SW480 (cell line): ENCODE measurements around the gene MTHFD1L.
"Not testable (repeated sequence)": the region's sequence is repeated elsewhere in the genome, so short reads cannot be mapped to it uniquely, and the experiment has no call there.

Experiments
- DNase-seq: peaks from one replicate; pipeline ENCODE4 v3.0.0-alpha.2; 2016; ENCODE audit warnings: low spot score

MTHFD1L gene

GRCh38 chr6:151069641-151070040, 204.1 kb downstream of the MTHFD1L start:
- no peak for DNase-seq

DNA sequence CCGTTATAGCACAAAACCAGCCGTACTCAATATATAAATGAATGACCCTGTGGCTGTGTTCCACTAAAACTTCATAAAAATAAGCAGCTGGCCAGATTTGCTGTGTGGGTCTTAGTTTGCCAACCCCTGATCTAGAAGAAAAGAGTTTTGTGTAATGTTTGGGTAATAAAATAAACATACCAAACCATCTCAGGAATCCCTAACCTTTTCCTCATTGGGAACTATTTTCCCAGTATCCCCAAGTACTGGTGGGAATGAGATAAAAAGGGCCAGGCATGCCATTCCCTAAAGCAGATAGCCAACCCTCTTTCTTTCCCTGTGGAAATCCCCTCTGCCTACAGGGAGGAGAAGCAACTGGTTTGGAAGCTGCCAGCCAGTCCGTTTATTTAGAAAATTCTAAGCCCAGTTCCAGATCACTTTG, 205.1 kb downstream of the MTHFD1L start:
- no peak for DNase-seq

DNA sequence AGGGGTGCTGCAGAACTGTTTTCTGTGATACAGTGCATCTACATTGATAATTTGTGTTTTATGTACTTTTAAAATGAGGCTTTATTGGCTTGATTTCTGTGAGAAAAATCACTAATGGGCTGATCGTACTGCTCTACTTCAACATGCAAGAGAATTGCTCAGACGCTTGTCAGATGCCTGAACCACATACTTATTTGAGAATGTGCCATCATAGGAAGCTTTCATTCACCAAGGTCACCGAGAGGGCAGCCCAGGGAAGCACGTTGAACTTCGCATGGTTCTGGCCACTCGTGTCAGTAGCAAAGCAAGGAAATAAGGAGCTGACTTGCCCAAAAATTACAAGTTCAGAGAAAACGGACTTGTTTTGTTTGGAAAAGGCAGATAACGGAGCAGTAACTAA, 205.8 kb downstream of the MTHFD1L start:
- no peak for DNase-seq

DNA sequence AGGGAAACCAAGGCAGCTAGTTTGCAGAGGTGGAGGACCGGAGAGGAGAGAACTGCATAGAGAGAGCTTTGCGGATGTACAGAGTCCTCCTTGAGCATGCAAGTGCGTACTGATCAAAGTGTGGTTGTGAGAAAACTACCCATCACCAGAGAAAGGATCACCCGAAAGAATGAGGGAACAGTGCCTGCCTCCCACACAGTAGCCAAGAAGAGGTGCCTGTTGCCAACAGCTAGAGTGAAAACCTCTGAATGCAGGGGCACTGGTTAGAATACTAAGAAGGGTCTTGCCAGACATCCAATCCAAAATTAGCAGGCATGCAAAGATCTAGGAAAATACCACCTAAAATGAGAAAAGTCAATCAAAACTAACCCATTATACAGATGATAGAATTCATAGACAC, 207.6 kb downstream of the MTHFD1L start:
- no peak for DNase-seq

GRCh38 chr6:151073701-151074100, 208.2 kb downstream of the MTHFD1L start:
- no peak for DNase-seq

DNA sequence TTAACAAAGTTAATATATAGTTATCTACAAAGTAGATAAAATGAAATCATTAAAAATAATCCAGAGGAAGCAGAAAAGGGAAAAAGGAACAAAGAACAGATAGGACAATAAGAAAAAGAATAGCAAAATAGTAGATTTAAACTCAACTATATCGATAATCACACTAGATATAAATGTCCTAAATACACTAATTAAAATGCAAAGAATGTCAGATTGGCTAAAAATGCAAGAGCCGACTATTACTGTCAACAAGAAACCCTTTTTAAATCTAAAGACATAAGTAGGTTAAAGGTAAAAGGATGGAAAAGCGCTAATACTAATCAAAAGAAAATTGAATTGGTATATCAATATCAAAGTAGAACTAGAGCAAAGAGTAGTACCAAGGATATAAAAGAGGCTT, 209.5 kb downstream of the MTHFD1L start:
- no peak for DNase-seq

DNA sequence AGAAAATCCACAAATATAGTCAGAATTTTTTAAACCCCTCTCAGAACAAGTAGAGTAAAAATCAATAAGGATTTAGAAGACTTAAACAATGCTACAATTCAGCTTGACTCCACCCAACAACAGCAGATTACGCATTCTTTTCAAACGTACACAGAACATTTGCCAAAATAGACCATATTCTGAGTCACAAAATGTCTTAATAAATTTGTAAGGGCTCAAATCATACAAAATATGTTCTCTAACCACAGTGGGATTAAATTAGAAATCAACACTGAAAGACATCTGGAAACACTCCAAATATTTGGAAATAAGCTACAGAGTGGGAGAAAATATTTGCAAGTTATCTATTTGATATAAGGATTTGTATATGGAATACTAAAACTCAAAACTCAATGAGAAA, 210.0 kb downstream of the MTHFD1L start:
- no peak for DNase-seq

- DNase-seq = no peak
Observed at GRCh38 chr6:151075930-151076555, 210.5 kb downstream of the MTHFD1L start.

- no peak for DNase-seq
Observed at GRCh38 chr6:151078655-151079054, 213.2 kb downstream of the MTHFD1L start.

DNA sequence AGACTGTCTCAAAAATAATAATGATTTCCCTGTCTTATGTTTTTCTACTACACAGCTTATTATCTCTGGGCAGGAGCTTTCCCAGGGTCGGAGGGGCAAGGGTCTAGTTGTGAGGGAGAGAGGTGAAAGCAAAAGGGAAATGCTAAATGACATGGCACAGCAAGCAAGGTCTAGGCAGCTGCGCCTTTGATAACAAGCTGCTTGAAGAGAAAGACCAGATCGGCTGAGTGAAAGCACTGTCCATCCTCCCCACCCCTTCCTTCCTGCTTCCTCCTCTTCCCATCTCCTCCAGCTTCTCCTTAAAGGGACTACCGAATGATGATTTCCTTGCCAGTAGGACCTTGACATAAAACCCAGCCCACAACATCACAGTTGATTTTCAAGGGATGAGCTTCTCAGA, 216.2 kb downstream of the MTHFD1L start:
- peak; percentile 28 for DNase-seq

DNA sequence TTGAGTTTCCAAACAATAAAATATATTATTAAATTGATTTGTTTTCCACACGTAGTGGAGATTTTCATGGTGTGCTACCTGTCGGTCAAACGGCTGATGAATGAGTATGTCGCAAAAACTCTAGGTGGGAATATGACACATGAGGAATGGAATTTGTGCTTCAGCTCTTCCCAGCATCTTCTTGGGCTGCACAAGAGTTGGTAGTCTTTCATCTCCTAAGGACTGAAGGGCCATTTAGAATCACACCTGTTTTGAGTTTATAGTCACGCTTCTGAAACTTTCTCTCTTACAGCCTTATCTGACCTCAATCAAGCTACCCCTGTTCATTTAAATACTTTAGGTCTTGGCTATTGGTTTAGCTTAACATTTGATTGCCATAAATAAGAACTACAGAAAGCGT, 216.6 kb downstream of the MTHFD1L start:
- DNase-seq = peak; percentile 68

- DNase-seq = no peak
Observed at GRCh38 chr6:151084275-151084674, 218.8 kb downstream of the MTHFD1L start.

GRCh38 chr6:151087055-151087454, 221.6 kb downstream of the MTHFD1L start:
- not testable (repeated sequence) for DNase-seq

GRCh38 chr6:151087861-151088598, 222.5 kb downstream of the MTHFD1L start:
- no peak for DNase-seq

DNA sequence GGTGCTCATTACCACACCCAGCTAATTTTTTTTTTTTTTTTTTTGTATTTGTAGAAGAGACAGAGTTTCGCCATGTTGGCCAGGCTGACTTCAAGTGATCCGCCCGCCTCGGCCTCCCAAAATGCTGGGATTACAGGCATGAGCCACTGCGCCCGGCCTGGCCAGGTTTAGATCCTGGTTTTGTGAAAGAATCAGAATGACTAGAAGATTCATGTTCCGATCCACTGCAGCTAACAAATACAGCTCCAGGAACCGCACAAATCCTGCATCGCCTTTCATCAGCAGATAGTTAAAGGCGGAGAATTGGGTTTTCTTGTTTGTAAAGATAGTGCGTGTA, 223.1 kb downstream of the MTHFD1L start:
- no peak for DNase-seq

DNA sequence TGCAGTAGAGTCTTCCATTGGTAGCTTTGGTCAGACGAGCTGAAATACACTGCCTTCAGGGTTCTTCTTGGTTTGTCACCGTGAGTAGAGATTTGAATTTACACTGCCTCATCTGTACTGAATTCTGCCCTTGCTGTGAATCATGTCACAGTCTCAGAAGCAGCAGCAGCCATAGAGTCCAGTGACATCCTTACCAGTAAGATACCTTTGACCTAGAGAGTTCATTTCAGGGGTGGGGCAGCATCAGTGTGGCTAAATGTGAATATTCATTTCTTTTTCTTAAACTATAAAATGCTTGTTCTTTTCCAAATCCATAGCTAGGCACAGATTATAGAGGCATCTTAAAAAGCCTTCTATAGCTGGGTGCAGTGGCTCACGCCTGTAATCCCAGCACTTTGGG, 223.5 kb downstream of the MTHFD1L start:
- no peak for DNase-seq

- no peak for DNase-seq
Observed at GRCh38 chr6:151089978-151090377, 224.5 kb downstream of the MTHFD1L start.

- no peak for DNase-seq
Observed at GRCh38 chr6:151091571-151091970, 226.1 kb downstream of the MTHFD1L start.

- DNase-seq = no peak
Observed at GRCh38 chr6:151092591-151092990, 227.1 kb downstream of the MTHFD1L start.

DNA sequence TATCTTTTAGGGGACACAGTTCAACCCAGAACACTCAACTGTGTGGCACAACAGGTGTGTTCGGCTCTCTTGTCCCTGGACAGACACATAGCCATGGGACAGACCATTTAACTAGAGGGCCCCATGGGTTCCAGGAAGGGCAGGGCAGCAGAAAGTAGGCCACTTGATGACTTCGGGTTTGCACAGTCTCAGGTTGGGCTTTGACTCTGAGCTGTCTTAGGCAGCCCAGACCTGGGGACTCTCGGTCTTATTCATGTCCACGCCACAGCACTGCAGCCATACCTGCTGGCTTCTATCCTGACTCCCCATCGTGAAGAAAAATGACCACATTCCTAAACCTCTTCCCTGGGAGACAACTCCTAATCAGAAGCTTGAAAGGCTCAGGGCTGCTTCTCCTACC, 228.2 kb downstream of the MTHFD1L start:
- no peak for DNase-seq

- no peak for DNase-seq
Observed at GRCh38 chr6:151095538-151096254, 230.2 kb downstream of the MTHFD1L start.

DNA sequence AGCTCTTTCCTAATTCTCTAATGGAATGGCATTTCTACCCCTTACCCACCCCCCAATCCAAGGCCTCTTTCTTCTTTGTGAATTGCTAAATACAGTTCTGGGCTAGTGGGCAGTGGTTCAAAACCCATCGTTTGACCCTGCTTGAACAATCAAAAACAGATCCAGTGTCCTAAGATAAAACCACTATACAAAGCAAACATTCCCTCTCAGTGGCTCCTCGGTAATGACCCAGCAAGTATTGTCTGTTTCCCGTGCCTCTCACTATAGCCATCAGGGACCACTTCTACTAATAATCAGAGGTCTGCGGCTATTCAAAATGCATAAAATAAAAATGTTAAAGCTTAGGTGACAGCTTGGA, 230.7 kb downstream of the MTHFD1L start:
- DNase-seq = no peak
